HEK293 (cell line): Measurements from ENCODE around the gene UNC50.

Source experiments
- CTCF ChIA-PET: fragments of 350-600 bp; formaldehyde crosslinking; extraction: SDS; loops from one replicate; lab custom pipeline; 2021; ENCODE audit warnings: antibody characterized with exemption; lab: Yijun Ruan, JAX
- POLR2A ChIA-PET: fragments of 300-600 bp; formaldehyde crosslinking; extraction: SDS; loops from one replicate; lab custom pipeline; 2020; ENCODE audit warnings: antibody characterized with exemption, inconsistent platforms; lab: Yijun Ruan, JAX
- H3K27ac ChIP-seq: fragments of 200-500 bp; sonication (Bioruptor generic); 2 replicates; pipeline ENCODE4 v1.5.1; 2014; ENCODE audit warnings: low read depth, low read length, control low read depth, inconsistent platforms; ENCODE audit errors: extremely low read depth
- H3K36me3 ChIP-seq, 2 experiments: fragments of 200-500 bp in 1 of 2; sonication (Bioruptor generic) in 1 of 2; 1 replicate in 1 of 2; 2 replicates in 1 of 2; pipeline ENCODE4 v1.5.1; 2014 to 2017; ENCODE audit warnings: inconsistent platforms in 2 of 2, low read length in 2 of 2; ENCODE audit not compliant: control insufficient read depth in 2 of 2, insufficient read depth in 1 of 2
- H3K4me1 ChIP-seq: fragments of 200-500 bp; sonication (Bioruptor generic); 2 replicates; pipeline ENCODE4 v1.5.1; 2014; ENCODE audit warnings: mild to moderate bottlenecking, low read length, inconsistent platforms; ENCODE audit not compliant: control insufficient read depth, insufficient read depth
- H3K4me3 ChIP-seq: 2 replicates; pipeline ENCODE4 v1.5.1; 2011; ENCODE audit warnings: low read depth, mild to moderate bottlenecking, control low read depth, low read length, moderate library complexity
- H3K9me3 ChIP-seq: fragments of 200-500 bp; sonication (Bioruptor generic); 2 replicates; pipeline ENCODE4 v1.5.1; 2014; ENCODE audit warnings: low read depth, low read length, inconsistent platforms; ENCODE audit not compliant: control insufficient read depth, insufficient read depth
- CTCF ChIP-seq: fragments of 450-650 bp; formaldehyde crosslinking; IDR thresholded peaks from 2 replicates; pipeline ENCODE4 v1.5.1; 2016; ENCODE audit warnings: missing biosample characterization, missing genetic modification characterization
- MYNN ChIP-seq: fragments of 450-650 bp; formaldehyde crosslinking; IDR thresholded peaks from 2 replicates; pipeline ENCODE4 v1.5.1; 2016; ENCODE audit warnings: missing biosample characterization, missing genetic modification characterization, borderline replicate concordance
- ZNF112 ChIP-seq: fragments of 450-650 bp; formaldehyde crosslinking; IDR thresholded peaks from 2 replicates; pipeline ENCODE4 v1.5.0; 2017; ENCODE audit warnings: missing biosample characterization, missing genetic modification characterization
- ZNF2 ChIP-seq: fragments of 450-650 bp; formaldehyde crosslinking; IDR thresholded peaks from 2 replicates; pipeline ENCODE4 v1.5.1; 2016; ENCODE audit warnings: missing biosample characterization, missing genetic modification characterization
- ZNF223 ChIP-seq: fragments of 450-650 bp; formaldehyde crosslinking; IDR thresholded peaks from 2 replicates; pipeline ENCODE4 v1.5.1; 2016; ENCODE audit warnings: missing biosample characterization, missing genetic modification characterization
- ZNF423 ChIP-seq: fragments of 450-650 bp; formaldehyde crosslinking; IDR thresholded peaks from 2 replicates; pipeline ENCODE4 v1.5.1; 2016; ENCODE audit warnings: missing biosample characterization, missing genetic modification characterization
- ZNF501 ChIP-seq: fragments of 450-650 bp; formaldehyde crosslinking; IDR thresholded peaks from 2 replicates; pipeline ENCODE4 v1.5.1; 2016; ENCODE audit warnings: missing biosample characterization, missing genetic modification characterization
- ZNF548 ChIP-seq: fragments of 450-650 bp; formaldehyde crosslinking; IDR thresholded peaks from 2 replicates; pipeline ENCODE4 v1.5.1; 2016; ENCODE audit warnings: missing biosample characterization, missing genetic modification characterization
- ZNF560 ChIP-seq: fragments of 450-650 bp; formaldehyde crosslinking; IDR thresholded peaks from 2 replicates; pipeline ENCODE4 v1.5.1; 2017; ENCODE audit warnings: missing biosample characterization, missing genetic modification characterization, borderline replicate concordance
- ZNF624 ChIP-seq: fragments of 450-650 bp; formaldehyde crosslinking; IDR thresholded peaks from 2 replicates; pipeline ENCODE4 v1.5.1; 2017; ENCODE audit warnings: missing biosample characterization, missing genetic modification characterization
- ZNF629 ChIP-seq: fragments of 450-650 bp; formaldehyde crosslinking; IDR thresholded peaks from 2 replicates; pipeline ENCODE4 v1.5.1; 2017; ENCODE audit warnings: missing biosample characterization, missing genetic modification characterization
- ZNF654 ChIP-seq: fragments of 450-650 bp; formaldehyde crosslinking; IDR thresholded peaks from 2 replicates; pipeline ENCODE4 v1.5.1; 2016; ENCODE audit warnings: low read depth, missing biosample characterization, missing genetic modification characterization
- ZNF660 ChIP-seq: fragments of 450-650 bp; IDR thresholded peaks from 2 replicates; pipeline ENCODE4 v1.5.1; 2018; ENCODE audit warnings: missing biosample characterization, mild to moderate bottlenecking, missing genetic modification characterization
- ZNF677 ChIP-seq: fragments of 450-650 bp; IDR thresholded peaks from 2 replicates; pipeline ENCODE4 v1.5.0; 2018; ENCODE audit warnings: missing biosample characterization, mild to moderate bottlenecking, missing genetic modification characterization, moderate library complexity
- ZNF843 ChIP-seq: fragments of 450-650 bp; formaldehyde crosslinking; IDR thresholded peaks from 2 replicates; pipeline ENCODE4 v1.5.1; 2016; ENCODE audit warnings: missing biosample characterization, missing genetic modification characterization
- TF ChIP-seq, protein P1 (sequence below): fragments of 450-650 bp; formaldehyde crosslinking; IDR thresholded peaks from 2 replicates; pipeline ENCODE4 v1.5.1; 2016; ENCODE audit warnings: missing biosample characterization, missing genetic modification characterization, low read depth
- TF ChIP-seq, protein P2 (sequence below): fragments of 450-650 bp; formaldehyde crosslinking; IDR thresholded peaks from 2 replicates; pipeline ENCODE4 v1.5.1; 2016; ENCODE audit warnings: missing biosample characterization, missing genetic modification characterization, borderline replicate concordance
- TF ChIP-seq, protein P3 (sequence below): fragments of 450-650 bp; formaldehyde crosslinking; IDR thresholded peaks from 2 replicates; pipeline ENCODE4 v1.5.1; 2016; ENCODE audit warnings: missing biosample characterization, missing genetic modification characterization
- TF ChIP-seq, protein P4 (sequence below): fragments of 450-650 bp; formaldehyde crosslinking; IDR thresholded peaks from 2 replicates; pipeline ENCODE4 v1.5.1; 2017; ENCODE audit warnings: missing biosample characterization, missing genetic modification characterization

The UNC50 gene

GRCh38 chr2:98649135-98649991, 41.0 kb downstream of the UNC50 start (continued):
- TF ChIP-seq ZNF501 (tag by site-specific recombination) (no peak), CTCF (tag by site-specific recombination) (peak; percentile 86), ZNF223 (no peak), ZNF560 (tag by site-specific recombination) (no peak), ZNF654 (tag by site-specific recombination) (peak; percentile 72), MYNN (tag by site-specific recombination) (no peak), ZNF2 (tag by site-specific recombination) (0 out of 2 replicates have a peak, but pooled peaks have one; percentile 46), ZNF660 (tag by site-specific recombination) (peak; percentile 85)
- TF ChIP-seq, protein P1, sequence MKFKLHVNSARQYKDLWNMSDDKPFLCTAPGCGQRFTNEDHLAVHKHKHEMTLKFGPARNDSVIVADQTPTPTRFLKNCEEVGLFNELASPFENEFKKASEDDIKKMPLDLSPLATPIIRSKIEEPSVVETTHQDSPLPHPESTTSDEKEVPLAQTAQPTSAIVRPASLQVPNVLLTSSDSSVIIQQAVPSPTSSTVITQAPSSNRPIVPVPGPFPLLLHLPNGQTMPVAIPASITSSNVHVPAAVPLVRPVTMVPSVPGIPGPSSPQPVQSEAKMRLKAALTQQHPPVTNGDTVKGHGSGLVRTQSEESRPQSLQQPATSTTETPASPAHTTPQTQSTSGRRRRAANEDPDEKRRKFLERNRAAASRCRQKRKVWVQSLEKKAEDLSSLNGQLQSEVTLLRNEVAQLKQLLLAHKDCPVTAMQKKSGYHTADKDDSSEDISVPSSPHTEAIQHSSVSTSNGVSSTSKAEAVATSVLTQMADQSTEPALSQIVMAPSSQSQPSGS (tag by site-specific recombination) = no peak

DNA sequence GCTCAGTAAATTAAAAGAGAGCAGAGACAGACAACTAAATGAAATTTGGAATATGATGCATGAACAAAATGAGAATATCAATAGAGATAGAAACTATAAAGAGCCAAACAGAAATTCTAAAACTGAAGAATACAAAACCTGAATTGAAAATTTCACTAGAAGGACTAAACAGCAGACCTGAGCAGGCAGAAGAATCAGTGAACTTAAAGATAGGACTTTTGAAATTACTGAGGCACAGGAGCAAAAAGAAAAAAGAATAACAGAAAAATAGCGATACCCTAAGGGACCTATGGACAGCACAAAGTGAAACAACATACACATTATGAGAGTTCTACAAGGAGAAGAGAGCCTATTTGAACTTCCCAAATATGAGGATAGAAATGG, 41.6 kb downstream of the UNC50 start:
- ChIA-PET CTCF (interaction anchor here (0.6 to 1.9 kb wide), 23 partner anchors 11 to 1612 kb away, joined by 3 to 37 read pairs (median 4); partner anchors contain the start of gene EIF5B), POLR2A (interaction anchor here (1.1 kb wide), 1 partner anchor 688 kb away, joined by 3 read pairs; no protein-coding TSS in a partner anchor)
- H3K4me3 ChIP-seq = no peak overlapping the region
- no peaks in the 10 kb centered on the region for H3K36me3 ChIP-seq
- no peaks in the 10 kb centered on the region for H3K9me3 ChIP-seq
- H3K4me1 ChIP-seq = no peaks in the 10 kb centered on the region
- no peak overlapping the region for H3K27ac ChIP-seq
- TF ChIP-seq, protein P2, sequence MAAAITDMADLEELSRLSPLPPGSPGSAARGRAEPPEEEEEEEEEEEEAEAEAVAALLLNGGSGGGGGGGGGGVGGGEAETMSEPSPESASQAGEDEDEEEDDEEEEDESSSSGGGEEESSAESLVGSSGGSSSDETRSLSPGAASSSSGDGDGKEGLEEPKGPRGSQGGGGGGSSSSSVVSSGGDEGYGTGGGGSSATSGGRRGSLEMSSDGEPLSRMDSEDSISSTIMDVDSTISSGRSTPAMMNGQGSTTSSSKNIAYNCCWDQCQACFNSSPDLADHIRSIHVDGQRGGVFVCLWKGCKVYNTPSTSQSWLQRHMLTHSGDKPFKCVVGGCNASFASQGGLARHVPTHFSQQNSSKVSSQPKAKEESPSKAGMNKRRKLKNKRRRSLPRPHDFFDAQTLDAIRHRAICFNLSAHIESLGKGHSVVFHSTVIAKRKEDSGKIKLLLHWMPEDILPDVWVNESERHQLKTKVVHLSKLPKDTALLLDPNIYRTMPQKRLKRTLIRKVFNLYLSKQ = no peak
- TF ChIP-seq ZNF677 = no peak
- no peak for TF ChIP-seq ZNF629 (tag by site-specific recombination)
- no peak for TF ChIP-seq ZNF548 (tag by site-specific recombination)
- TF ChIP-seq ZNF112 (tag by site-specific recombination) = no peak
- TF ChIP-seq, protein P3, sequence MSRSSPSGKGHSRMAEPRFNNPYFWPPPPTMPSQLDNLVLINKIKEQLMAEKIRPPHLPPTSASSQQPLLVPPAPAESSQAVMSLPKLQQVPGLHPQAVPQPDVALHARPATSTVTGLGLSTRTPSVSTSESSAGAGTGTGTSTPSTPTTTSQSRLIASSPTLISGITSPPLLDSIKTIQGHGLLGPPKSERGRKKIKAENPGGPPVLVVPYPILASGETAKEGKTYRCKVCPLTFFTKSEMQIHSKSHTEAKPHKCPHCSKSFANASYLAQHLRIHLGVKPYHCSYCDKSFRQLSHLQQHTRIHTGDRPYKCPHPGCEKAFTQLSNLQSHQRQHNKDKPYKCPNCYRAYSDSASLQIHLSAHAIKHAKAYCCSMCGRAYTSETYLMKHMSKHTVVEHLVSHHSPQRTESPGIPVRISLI (tag by site-specific recombination) = no peak
- TF ChIP-seq ZNF843 (tag by site-specific recombination) = no peak
- TF ChIP-seq ZNF423 = no peak
- TF ChIP-seq, protein P4, sequence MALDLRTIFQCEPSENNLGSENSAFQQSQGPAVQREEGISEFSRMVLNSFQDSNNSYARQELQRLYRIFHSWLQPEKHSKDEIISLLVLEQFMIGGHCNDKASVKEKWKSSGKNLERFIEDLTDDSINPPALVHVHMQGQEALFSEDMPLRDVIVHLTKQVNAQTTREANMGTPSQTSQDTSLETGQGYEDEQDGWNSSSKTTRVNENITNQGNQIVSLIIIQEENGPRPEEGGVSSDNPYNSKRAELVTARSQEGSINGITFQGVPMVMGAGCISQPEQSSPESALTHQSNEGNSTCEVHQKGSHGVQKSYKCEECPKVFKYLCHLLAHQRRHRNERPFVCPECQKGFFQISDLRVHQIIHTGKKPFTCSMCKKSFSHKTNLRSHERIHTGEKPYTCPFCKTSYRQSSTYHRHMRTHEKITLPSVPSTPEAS (tag by site-specific recombination) = no peak
- no peak for TF ChIP-seq ZNF624 (tag by site-specific recombination)
